ENCODE measurements around the gene MRPL21. TPM values are rescaled to one million over a fixed set of nuclear protein-coding genes. Genes with fewer than 3 reads are reported as not detected.

Gene MRPL21
- total RNA-seq, 1 donor from 2014 or later, result 68.5 TPM

- Histone ChIP-seq H3K27ac (no peak overlapping the region), H3K4me3 (no peak overlapping the region), H3K4me1 (no peaks in the 10 kb centered on the region), H3K27me3 (no peaks in the 10 kb centered on the region), H3K9me3 (no peaks in the 10 kb centered on the region), H3K36me3 (no peaks in the 10 kb centered on the region)
- intact Hi-C loops (cut with DNase I), result no loop called here
- TF ChIP-seq POLR2AphosphoS5 (IDR thresholded peaks at IDR 0.05; ENCODE audit: insufficient read depth in 1 of 2, low read depth in 1 of 2) (no peak), CTCF (IDR thresholded peaks at IDR 0.05) (no peak), POLR2A (IDR thresholded peaks at IDR 0.05) (no peak)
- DNase-seq (ENCODE audit: extremely low spot score in 2 of 2), result no peak
These were observed 21.2 kb downstream of the MRPL21 start for GRCh38 chr11:68882391-68882790.

DNA sequence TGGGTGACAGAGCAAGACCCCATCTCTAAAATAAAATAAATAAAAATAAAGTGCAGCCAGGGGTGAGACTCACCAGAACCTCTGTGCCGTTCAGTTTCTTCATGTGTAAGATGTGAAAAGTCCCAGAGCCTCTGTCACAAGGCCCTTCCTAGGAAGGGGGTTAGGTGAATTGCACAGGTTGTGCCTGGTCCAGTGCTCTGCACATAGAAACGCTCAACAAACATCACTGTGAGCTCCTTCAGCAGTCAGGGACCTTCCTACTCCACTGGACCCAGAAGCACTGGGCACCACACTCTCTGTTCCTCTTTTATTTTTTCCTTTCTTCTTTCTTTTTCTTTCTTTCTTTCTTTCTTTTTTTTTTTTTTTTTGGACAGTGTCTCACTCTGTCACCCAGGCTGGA lies 22.3 kb downstream of the MRPL21 start:
- Histone ChIP-seq H3K27ac (no peak overlapping the region), H3K36me3 (no peaks in the 10 kb centered on the region), H3K27me3 (no peaks in the 10 kb centered on the region), H3K4me3 (no peak overlapping the region), H3K4me1 (no peaks in the 10 kb centered on the region), H3K9me3 (no peaks in the 10 kb centered on the region)
- no peak for DNase-seq (ENCODE audit: extremely low spot score in 2 of 2)
- TF ChIP-seq POLR2A (IDR thresholded peaks at IDR 0.05), result no peak
- no peak for TF ChIP-seq POLR2AphosphoS5 (IDR thresholded peaks at IDR 0.05; ENCODE audit: insufficient read depth in 1 of 2, low read depth in 1 of 2)
- intact Hi-C loops (cut with DNase I), result no loop called here

DNA sequence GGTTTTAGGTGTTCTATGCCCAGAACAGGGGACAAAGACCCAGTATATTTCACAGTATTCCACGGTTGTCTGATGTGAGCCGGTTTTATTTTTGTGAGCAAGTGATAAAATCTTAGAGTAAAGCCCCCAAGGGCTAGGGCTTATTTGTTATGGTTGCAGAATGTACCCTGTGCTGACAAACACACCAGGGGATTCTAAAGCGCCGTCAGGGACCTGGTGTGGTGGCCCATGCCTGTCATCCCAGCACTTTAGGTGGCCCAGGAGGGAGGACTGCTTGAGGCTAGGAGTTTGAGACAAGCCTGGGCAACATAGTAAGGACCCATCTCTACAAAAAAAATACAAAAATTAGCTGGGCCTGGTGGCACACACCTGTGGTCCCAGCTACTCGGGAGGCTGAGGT lies 22.8 kb downstream of the MRPL21 start:
- Histone ChIP-seq H3K36me3 (no peaks in the 10 kb centered on the region), H3K27me3 (no peaks in the 10 kb centered on the region), H3K4me3 (no peak overlapping the region), H3K9me3 (no peaks in the 10 kb centered on the region), H3K27ac (no peak overlapping the region), H3K4me1 (no peaks in the 10 kb centered on the region)
- no peak for DNase-seq (ENCODE audit: extremely low spot score in 2 of 2)
- TF ChIP-seq POLR2A (IDR thresholded peaks at IDR 0.05) (no peak), POLR2AphosphoS5 (IDR thresholded peaks at IDR 0.05; ENCODE audit: insufficient read depth in 1 of 2, low read depth in 1 of 2) (no peak), CTCF (IDR thresholded peaks at IDR 0.05) (no peak)
- intact Hi-C loops (cut with DNase I), result no loop called here

DNA sequence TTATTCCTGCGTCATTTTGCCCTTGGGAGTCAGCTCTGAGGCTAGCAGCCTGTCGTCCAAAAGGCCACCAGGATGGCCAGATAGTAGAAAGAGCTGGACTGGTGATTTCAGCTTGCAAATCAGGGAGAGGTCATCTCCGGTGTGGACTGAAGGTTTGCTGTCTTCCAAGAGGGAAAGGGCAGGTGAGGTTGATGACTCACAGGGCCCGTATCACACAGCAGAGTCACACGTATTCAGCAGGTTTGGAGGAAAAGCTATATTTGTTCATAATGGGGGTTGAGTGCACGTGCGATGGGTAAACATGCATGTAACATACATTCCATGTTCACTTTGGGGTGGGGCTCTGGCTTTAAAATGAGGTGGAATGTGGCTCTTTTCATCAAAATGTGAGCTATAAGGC lies 25.6 kb downstream of the MRPL21 start:
- intact Hi-C loops (cut with DNase I), result loop anchor here (1.0 kb wide), 1 partner anchor 35 kb away; no protein-coding TSS in a partner anchor
- Histone ChIP-seq H3K4me1 (peaks cover 3% of the 10 kb centered on the region), H3K27me3 (no peaks in the 10 kb centered on the region), H3K4me3 (no peak overlapping the region), H3K9me3 (no peaks in the 10 kb centered on the region), H3K27ac (no peak overlapping the region), H3K36me3 (no peaks in the 10 kb centered on the region)
- TF ChIP-seq CTCF (IDR thresholded peaks at IDR 0.05) (no peak), POLR2A (IDR thresholded peaks at IDR 0.05) (no peak), POLR2AphosphoS5 (IDR thresholded peaks at IDR 0.05; ENCODE audit: insufficient read depth in 1 of 2, low read depth in 1 of 2) (no peak)
- DNase-seq (ENCODE audit: extremely low spot score in 2 of 2), result no peak

- no peak for DNase-seq (ENCODE audit: extremely low spot score in 2 of 2)
- intact Hi-C loops (cut with DNase I), result no loop called here
- no peaks in the 10 kb centered on the region for H3K36me3 ChIP-seq
- no peak overlapping the region for H3K27ac ChIP-seq
- H3K4me1 ChIP-seq, result peaks cover 30% of the 10 kb centered on the region
- no peak overlapping the region for H3K4me3 ChIP-seq
- no peaks in the 10 kb centered on the region for H3K27me3 ChIP-seq
- TF ChIP-seq POLR2AphosphoS5 (IDR thresholded peaks at IDR 0.05; ENCODE audit: insufficient read depth in 1 of 2, low read depth in 1 of 2) (no peak), CTCF (IDR thresholded peaks at IDR 0.05) (no peak), POLR2A (IDR thresholded peaks at IDR 0.05) (no peak)
- no peaks in the 10 kb centered on the region for H3K9me3 ChIP-seq
These were observed 31.2 kb downstream of the MRPL21 start for GRCh38 chr11:68872216-68873003.

All from vagina (tissue), 2 donors.